Measurements from ENCODE around the gene MAPK1. TPM values are rescaled to one million over a fixed set of nuclear protein-coding genes. Genes with fewer than 3 reads are reported as not detected.
"Not testable (repeated sequence)": the region's sequence is repeated elsewhere in the genome, so short reads cannot be mapped to it uniquely, and the experiment has no call there.

MAPK1 gene
- total and polyA plus RNA-seq, 12 donors = 8.3 to 124 (median 101) TPM

- no peak for ATAC-seq
- DNase-seq = no peak
- intact Hi-C loops (cut with DNase I) = no loop called here
- H3K27ac ChIP-seq = no peak overlapping the region
- no peaks in the 10 kb centered on the region for H3K4me1 ChIP-seq
- H3K4me3 ChIP-seq = no peak overlapping the region
- TF ChIP-seq, protein P1, sequence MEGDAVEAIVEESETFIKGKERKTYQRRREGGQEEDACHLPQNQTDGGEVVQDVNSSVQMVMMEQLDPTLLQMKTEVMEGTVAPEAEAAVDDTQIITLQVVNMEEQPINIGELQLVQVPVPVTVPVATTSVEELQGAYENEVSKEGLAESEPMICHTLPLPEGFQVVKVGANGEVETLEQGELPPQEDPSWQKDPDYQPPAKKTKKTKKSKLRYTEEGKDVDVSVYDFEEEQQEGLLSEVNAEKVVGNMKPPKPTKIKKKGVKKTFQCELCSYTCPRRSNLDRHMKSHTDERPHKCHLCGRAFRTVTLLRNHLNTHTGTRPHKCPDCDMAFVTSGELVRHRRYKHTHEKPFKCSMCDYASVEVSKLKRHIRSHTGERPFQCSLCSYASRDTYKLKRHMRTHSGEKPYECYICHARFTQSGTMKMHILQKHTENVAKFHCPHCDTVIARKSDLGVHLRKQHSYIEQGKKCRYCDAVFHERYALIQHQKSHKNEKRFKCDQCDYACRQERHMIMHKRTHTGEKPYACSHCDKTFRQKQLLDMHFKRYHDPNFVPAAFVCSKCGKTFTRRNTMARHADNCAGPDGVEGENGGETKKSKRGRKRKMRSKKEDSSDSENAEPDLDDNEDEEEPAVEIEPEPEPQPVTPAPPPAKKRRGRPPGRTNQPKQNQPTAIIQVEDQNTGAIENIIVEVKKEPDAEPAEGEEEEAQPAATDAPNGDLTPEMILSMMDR (IDR thresholded peaks at IDR 0.05) = no peak
- H3K9me3 ChIP-seq = peaks cover 0 to 7% (median 0%) of the 10 kb centered on the region in 11 donors
- WGBS, 2 donors = 91 to 93% methylated on average over 8 of the region's 8 CpGs
- no peaks in the 10 kb centered on the region for H3K36me3 ChIP-seq
- H3K27me3 ChIP-seq = no peaks in the 10 kb centered on the region
Observed at GRCh38 chr22:21894799-21895198, 27.4 kb upstream of the MAPK1 start.

- no peak for DNase-seq
- Histone ChIP-seq H3K4me3 (no peak overlapping the region), H3K27me3 (no peaks in the 10 kb centered on the region), H3K36me3 (no peaks in the 10 kb centered on the region), H3K27ac (no peak overlapping the region), H3K4me1 (no peaks in the 10 kb centered on the region), H3K9me3 (no peaks in the 10 kb centered on the region)
- 96% methylated on average over 10 of the region's 10 CpGs for WGBS, 2 donors
- ATAC-seq = no peak
- intact Hi-C loops (cut with DNase I) = no loop called here
- TF ChIP-seq, protein P1 (IDR thresholded peaks at IDR 0.05) = no peak
Observed at GRCh38 chr22:21889251-21889990, 22.0 kb upstream of the MAPK1 start.

- H3K9me3 ChIP-seq = no peaks in the 10 kb centered on the region
- intact Hi-C loops (cut with DNase I) = no loop called here
- ATAC-seq = no peak
- no peaks in the 10 kb centered on the region for H3K27me3 ChIP-seq
- no peak overlapping the region for H3K4me3 ChIP-seq
- no peaks in the 10 kb centered on the region for H3K36me3 ChIP-seq
- no peak for DNase-seq
- H3K4me1 ChIP-seq = no peaks in the 10 kb centered on the region
- no peak overlapping the region for H3K27ac ChIP-seq
- TF ChIP-seq, protein P1 (IDR thresholded peaks at IDR 0.05) = no peak
Observed at GRCh38 chr22:21887841-21888240, 20.4 kb upstream of the MAPK1 start.

- DNase-seq; H3K27ac ChIP-seq; H3K36me3 ChIP-seq; intact Hi-C loops (cut with DNase I); H3K9me3 ChIP-seq; H3K4me3 ChIP-seq; ATAC-seq; H3K27me3 ChIP-seq; H3K4me1 ChIP-seq: not testable (repeated sequence)
- 96 to 98% methylated on average over 16 to 18 of the region's 26 CpGs for WGBS, 2 donors
Observed at GRCh38 chr22:21883930-21884329, 16.5 kb upstream of the MAPK1 start.

DNA sequence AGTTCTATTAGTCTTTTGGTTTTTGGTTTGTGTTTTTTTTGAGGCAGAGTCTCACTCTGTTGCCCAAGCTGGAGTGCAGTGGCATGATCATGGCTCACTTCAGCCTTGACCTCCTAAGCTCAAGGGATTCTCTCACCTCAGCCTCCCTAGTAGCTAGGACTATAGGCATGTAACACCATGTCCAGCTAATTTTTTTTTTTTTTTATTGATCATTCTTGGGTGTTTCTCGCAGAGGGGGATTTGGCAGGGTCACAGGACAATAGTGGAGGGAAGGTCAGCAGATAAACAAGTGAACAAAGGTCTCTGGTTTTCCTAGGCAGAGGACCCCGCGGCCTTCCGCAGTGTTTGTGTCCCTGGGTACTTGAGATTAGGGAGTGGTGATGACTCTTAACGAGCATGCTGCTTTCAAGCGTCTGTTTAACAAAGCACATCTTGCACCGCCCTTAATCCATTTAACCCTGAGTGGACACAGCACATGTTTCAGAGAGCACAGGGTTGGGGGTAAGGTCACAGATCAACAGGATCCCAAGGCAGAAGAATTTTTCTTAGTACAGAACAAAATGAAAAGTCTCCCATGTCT lies 15.4 kb upstream of the MAPK1 start:
- H3K9me3 ChIP-seq; H3K27me3 ChIP-seq; DNase-seq; H3K36me3 ChIP-seq; H3K27ac ChIP-seq; ATAC-seq; H3K4me3 ChIP-seq; intact Hi-C loops (cut with DNase I); H3K4me1 ChIP-seq: not testable (repeated sequence)
- WGBS, 2 donors = 62 to 71% methylated on average over 1 to 3 of the region's 7 CpGs

All from heart right ventricle (tissue), 16 donors.